Lung (tissue), 12 donors: ENCODE data around the gene CFB. TPM values are rescaled to one million over a fixed set of nuclear protein-coding genes. Genes with fewer than 3 reads are reported as not detected.

Experiments used
- ATAC-seq: fragments of 200-7000 bp; cut with Tn5 transposase; one replicate; pipeline ENCODE4 v1.9.1; 2020; ENCODE audit warnings: moderate number of reproducible peaks; ENCODE audit not compliant: insufficient read depth, low FRiP score
- DNase-seq, 3 donors: peaks; one replicate each; pipeline ENCODE4 v3.0.0-alpha.2; 2013 to 2017
- H3K27ac ChIP-seq, 2 donors: one replicate each; pipeline ENCODE4 v1.5.1; 2013; ENCODE audit warnings: mild to moderate bottlenecking in 2 of 2, moderate library complexity in 2 of 2, control low read depth in 1 of 2, inconsistent platforms in 1 of 2, low read depth in 1 of 2, low read length in 1 of 2
- H3K27me3 ChIP-seq, 3 donors: one replicate each; pipeline ENCODE4 v1.5.1; 2013; ENCODE audit warnings: low read length in 2 of 3; ENCODE audit not compliant: control insufficient read depth in 3 of 3, insufficient read depth in 3 of 3
- H3K36me3 ChIP-seq, 4 donors: one replicate each; pipeline ENCODE4 v1.5.1; 2013; ENCODE audit warnings: low read length in 4 of 4, mild to moderate bottlenecking in 1 of 4, moderate library complexity in 1 of 4; ENCODE audit not compliant: control insufficient read depth in 4 of 4, insufficient read depth in 4 of 4
- H3K4me1 ChIP-seq, 5 donors: one replicate each; pipeline ENCODE4 v1.5.1; 2013; ENCODE audit warnings: low read length in 5 of 5, mild to moderate bottlenecking in 2 of 5, moderate library complexity in 1 of 5; ENCODE audit not compliant: control insufficient read depth in 5 of 5, insufficient read depth in 5 of 5
- H3K4me3 ChIP-seq: one replicate; pipeline ENCODE4 v1.5.1; 2013; ENCODE audit warnings: mild to moderate bottlenecking, control low read depth, moderate library complexity
- H3K9ac ChIP-seq, 2 donors: one replicate each; pipeline ENCODE4 v1.5.1; 2013; ENCODE audit warnings: low read length in 2 of 2, control low read depth in 1 of 2; ENCODE audit not compliant: insufficient read depth in 1 of 2
- H3K9me3 ChIP-seq, 4 donors: one replicate each; pipeline ENCODE4 v1.5.1; 2013; ENCODE audit warnings: low read length in 3 of 4, mild to moderate bottlenecking in 1 of 4, moderate library complexity in 1 of 4; ENCODE audit not compliant: control insufficient read depth in 4 of 4, insufficient read depth in 3 of 4
- WGBS, 2 donors: extraction: QIAGEN DNeasy Blood & Tissue Kit; methylation state at CpG; one replicate each; pipeline ENCODE4 v1.1.7; 2013; 5-methylcytosine and 5-hydroxymethylcytosine counted together
- polyA plus RNA-seq, 2 donors: library from polyadenylated mRNA; stranded (reverse); fragments of 200-250 nt; gene quantifications; one replicate each; pipeline ENCODE4 v1.2.1, GENCODE V29; 2013
- total RNA-seq, 2 donors: library from RNA; depleted of rRNA in 1 of 2; stranded (reverse); fragments of >200 nt in 1 of 2; gene quantifications; one replicate each; pipeline ENCODE4 v1.2.1, GENCODE V29; 2014 to 2021
- TF ChIP-seq, protein P1 (sequence below): IDR thresholded peaks from 2 replicates; pipeline ENCODE4 v1.5.1; 2012; ENCODE audit warnings: mild to moderate bottlenecking; ENCODE audit errors: control extremely low read depth, extremely low read depth
- donor health status: control.
- donor health status: control.
- donor health status: Bipolar disorder and iron deficiency.
- donor health status: healthy.
- donor health status: DM: yes; HTN: yes; CAD: no.

Gene CFB
- total and polyA plus RNA-seq, 4 donors: 173 to 297 (median 234) TPM

DNA sequence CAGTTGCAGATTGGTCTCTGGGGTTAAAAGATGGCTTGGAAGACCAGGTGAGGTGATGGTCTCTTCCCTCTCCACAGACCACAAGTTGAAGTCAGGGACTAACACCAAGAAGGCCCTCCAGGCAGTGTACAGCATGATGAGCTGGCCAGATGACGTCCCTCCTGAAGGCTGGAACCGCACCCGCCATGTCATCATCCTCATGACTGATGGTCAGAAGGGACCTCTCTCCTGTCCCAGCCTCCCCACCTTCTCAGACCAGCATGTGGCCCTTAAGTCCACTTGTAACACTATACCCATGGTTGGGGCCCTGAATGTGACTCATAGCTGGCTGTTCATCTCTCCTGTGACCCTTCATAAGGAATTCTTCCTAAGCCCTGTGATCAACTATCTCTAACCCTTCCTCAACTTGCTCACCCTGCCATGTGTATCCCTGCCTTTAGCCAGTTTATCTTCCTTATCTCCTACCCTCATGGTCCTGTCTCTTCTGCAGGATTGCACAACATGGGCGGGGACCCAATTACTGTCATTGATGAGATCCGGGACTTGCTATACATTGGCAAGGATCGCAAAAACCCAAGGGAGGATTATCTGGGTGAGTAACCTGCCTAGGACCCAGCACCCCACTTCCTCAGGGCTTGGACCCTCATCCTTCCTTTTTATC lies 3.0 kb downstream of the CFB start:
- ATAC-seq (no peak), DNase-seq (peak in 1 of 3 donors; percentile 7)
- Histone ChIP-seq H3K27ac (no peak overlapping the region), H3K9me3 (no peaks in the 10 kb centered on the region), H3K4me3 (no peak overlapping the region), H3K27me3 (peaks cover 0 to 5% (median 0%) of the 10 kb centered on the region in 3 donors), H3K36me3 (peaks cover 7 to 23% (median 15%) of the 10 kb centered on the region in 4 donors), H3K4me1 (peaks cover 0 to 14% (median 0%) of the 10 kb centered on the region in 5 donors), H3K9ac (no peak overlapping the region)
- WGBS, 2 donors: 80 to 90% methylated on average over 6 of the region's 6 CpGs
- TF ChIP-seq, protein P1, sequence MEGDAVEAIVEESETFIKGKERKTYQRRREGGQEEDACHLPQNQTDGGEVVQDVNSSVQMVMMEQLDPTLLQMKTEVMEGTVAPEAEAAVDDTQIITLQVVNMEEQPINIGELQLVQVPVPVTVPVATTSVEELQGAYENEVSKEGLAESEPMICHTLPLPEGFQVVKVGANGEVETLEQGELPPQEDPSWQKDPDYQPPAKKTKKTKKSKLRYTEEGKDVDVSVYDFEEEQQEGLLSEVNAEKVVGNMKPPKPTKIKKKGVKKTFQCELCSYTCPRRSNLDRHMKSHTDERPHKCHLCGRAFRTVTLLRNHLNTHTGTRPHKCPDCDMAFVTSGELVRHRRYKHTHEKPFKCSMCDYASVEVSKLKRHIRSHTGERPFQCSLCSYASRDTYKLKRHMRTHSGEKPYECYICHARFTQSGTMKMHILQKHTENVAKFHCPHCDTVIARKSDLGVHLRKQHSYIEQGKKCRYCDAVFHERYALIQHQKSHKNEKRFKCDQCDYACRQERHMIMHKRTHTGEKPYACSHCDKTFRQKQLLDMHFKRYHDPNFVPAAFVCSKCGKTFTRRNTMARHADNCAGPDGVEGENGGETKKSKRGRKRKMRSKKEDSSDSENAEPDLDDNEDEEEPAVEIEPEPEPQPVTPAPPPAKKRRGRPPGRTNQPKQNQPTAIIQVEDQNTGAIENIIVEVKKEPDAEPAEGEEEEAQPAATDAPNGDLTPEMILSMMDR: no peak

DNA sequence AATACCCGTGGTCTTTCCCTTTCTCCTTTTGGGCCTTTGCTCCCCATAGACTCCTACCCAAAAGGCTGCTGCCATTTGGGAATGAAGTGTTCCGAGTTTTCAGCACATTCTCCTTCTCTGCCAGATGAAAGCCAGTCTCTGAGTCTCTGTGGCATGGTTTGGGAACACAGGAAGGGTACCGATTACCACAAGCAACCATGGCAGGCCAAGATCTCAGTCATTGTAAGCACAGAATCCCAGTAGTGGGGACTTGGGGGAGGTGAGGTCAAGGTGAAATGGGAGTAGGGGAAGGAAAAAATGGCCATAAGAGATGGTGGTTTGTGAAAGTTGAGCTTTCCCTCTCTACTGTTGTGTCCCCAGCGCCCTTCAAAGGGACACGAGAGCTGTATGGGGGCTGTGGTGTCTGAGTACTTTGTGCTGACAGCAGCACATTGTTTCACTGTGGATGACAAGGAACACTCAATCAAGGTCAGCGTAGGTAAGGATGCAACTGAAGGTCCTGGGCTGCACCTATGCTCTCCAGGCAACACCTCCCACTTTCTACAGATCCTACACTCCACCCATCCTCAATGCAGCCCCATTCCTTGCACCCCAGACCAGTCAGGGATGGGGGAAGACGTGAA lies 4.1 kb downstream of the CFB start:
- no peak for ATAC-seq
- Histone ChIP-seq H3K27ac (no peak overlapping the region), H3K9ac (no peak overlapping the region), H3K4me1 (peaks cover 0 to 14% (median 0%) of the 10 kb centered on the region in 5 donors), H3K9me3 (no peaks in the 10 kb centered on the region), H3K27me3 (peaks cover 0 to 5% (median 0%) of the 10 kb centered on the region in 3 donors), H3K4me3 (no peak overlapping the region), H3K36me3 (peaks cover 9 to 31% (median 21%) of the 10 kb centered on the region in 4 donors)
- TF ChIP-seq, protein P1: no peak
- WGBS, 2 donors: 87 to 91% methylated on average over 7 of the region's 7 CpGs
- DNase-seq: peak in 1 of 3 donors; percentile 3

DNA sequence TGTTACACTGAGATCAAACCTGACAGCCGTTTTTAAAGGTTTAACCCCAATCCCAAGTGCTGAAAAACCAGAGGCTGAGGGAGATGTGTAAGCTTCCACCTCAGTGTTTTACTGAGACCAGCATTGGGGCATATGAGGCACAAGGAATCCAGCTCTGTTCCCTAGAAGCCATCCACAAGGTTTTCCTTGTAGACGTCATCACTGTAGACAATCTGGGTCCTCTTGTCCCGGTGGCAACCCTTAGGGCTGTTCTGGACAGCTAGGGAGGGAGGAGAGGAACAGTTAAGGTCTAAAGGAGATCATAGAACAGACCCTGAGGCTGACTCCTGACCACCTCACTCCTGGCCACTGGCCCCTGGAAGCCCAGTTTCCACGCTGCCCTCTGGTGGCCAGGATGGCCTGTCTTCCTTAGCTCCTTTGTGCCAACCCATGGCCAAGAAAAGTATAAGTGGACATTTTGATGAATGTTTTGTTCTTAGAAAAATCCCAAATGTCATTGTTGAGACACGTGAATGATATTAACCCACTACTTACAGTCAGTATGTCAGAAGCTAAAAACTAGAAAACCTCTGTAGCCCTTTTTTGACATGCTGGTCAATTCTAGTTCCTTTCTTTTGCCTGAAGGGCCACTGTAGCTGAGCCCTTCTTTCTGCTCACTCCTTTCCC lies 6.4 kb downstream of the CFB start:
- H3K9me3 ChIP-seq: no peaks in the 10 kb centered on the region
- no peaks in the 10 kb centered on the region for H3K27me3 ChIP-seq
- DNase-seq (peak; percentile 47 to 53 (median 52)), ATAC-seq (peak; percentile 79)
- H3K9ac ChIP-seq: no peak overlapping the region
- 55 to 74% methylated on average over 5 of the region's 5 CpGs for WGBS, 2 donors
- peaks cover 0 to 4% (median 0%) of the 10 kb centered on the region in 5 donors for H3K4me1 ChIP-seq
- H3K4me3 ChIP-seq: no peak overlapping the region
- peaks cover 16 to 39% (median 30%) of the 10 kb centered on the region in 4 donors for H3K36me3 ChIP-seq
- H3K27ac ChIP-seq: peak overlapping the region in 1 of 2 donors; percentile 17
- TF ChIP-seq, protein P1: peak; percentile 37
